NK-92 treated with Interleukin-12 subunit alpha and Interleukin-12 subunit beta, amount 100 ng/mL, for 24 hours (cell line): ENCODE results near the gene EQTN.
"Not testable (repeated sequence)": the region's sequence is repeated elsewhere in the genome, so short reads cannot be mapped to it uniquely, and the experiment has no call there.

Source experiments
- DNase-seq: peaks from one replicate; lab custom pipeline; 2025; lab: John Stamatoyannopoulos, UW

The EQTN gene

DNA sequence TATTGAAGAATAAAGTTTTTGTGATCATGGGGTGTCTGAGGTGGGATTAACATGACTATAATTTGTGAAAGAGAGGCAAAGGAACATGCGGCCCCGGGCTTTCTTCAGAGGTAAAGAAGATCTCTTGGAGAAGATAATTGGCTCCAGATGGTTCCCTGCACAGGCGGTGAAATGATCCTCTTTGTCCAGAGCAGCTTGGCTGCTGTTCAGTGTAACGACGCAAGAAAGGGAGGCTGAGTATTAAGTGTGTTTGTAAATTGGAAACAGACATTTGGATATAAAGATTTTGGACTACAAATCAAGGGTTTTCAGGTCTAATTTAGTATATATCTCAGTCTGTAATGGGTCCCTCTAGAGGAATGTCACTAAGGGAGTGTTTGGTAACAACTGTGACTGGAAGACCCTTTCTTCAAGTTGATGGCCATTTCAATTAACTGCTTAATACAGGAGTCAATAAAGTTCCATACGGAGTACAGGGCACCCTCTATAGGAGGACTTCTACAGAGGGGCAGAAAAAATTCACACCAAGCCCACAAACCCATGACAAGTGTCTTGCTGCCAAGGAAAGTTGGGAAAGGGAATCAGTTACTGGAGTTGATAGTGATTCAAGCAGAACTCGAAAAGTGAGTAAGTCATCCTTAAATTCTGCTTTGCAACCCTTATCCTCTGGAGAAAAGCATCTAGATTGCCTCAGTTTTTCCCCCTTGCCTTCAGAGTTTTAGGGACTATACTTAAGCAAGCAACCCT is 4.1 kb downstream of the EQTN start:
- DNase-seq, result no peak

DNA sequence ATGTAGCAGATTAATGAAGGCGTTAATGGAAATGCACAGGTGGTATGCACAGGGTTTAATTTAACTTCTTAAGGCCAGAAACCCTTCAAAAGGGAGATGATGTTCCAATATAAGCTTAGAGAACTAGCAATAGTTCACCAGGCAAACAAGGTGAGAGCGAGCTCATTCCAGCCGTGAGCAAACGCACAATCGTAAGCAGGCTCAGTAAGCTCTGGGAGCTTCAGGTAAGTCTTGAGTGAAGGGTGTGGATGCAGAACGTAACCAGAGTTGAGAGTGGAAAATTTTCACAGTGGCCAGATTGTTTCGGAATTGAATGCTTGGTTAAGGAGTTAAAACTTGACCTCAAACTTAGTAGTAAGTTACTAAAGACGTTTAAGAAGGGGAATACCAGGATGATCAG is 5.7 kb downstream of the EQTN start:
- DNase-seq, result no peak

DNA sequence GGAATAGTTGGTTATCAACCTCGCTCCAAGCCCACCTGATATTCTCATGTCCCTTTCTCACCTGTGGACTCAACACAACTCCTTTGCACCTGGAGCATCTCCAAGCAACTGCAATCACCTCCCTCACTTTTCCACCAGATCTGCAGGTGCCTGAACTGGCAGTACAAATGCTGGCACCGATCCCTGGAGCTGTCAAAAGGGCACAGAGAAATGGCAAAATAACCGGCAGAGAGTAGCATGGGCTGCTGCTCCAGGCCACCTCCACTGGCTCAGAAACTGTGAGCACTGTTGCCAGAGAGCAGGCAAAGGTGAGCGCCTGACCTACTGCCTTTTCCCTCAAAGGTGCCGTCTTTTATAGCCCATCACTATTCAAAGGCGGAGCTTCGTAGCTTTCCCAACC is 14.7 kb downstream of the EQTN start:
- DNase-seq, result no peak

- DNase-seq, result no peak
Observed at GRCh38 chr9:27280860-27281259, 16.1 kb downstream of the EQTN start.

DNA sequence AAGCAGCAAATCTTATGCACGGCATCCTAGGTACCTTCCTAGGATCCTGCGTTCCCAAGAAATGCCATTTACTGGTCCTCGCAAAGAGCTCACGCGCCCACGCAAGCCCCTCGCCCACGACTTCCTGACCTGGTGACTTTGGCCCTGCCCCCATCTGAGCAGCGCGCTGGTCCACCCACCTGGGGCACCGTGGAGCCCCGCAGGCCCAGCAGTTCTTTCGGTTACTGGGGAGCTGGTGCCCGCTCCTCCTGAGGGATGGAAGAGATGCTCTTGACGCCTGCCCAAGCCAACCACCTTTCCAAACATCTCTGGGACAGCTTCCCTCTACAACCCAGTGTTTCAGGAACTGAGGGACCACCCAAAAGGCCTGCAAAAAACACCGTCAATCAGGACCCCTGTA is 16.7 kb downstream of the EQTN start:
- DNase-seq, result no peak

- no peak for DNase-seq
Observed at GRCh38 chr9:27279611-27280010, 17.3 kb downstream of the EQTN start.

DNA sequence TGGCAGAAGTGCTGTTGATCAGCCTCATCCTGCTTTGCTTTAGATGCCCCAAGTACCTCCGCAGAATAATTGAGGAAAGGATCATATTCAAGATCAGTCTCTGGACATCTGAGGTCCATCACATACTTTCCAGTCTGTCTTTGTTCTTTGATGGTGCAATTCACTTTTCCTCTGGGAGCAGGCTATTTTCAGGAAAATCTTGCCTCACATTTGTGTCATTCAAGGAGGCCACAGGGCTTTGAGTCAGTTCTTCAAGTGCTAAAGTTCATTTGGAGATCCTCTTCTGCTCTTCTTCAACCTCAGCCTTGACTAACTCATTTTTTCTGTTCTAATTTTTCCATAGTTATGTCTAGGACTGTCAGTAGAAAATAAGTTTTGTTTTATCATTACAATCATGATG is 18.6 kb downstream of the EQTN start:
- no peak for DNase-seq

- DNase-seq, result no peak
Observed at GRCh38 chr9:27276193-27277030, 20.5 kb downstream of the EQTN start.

DNA sequence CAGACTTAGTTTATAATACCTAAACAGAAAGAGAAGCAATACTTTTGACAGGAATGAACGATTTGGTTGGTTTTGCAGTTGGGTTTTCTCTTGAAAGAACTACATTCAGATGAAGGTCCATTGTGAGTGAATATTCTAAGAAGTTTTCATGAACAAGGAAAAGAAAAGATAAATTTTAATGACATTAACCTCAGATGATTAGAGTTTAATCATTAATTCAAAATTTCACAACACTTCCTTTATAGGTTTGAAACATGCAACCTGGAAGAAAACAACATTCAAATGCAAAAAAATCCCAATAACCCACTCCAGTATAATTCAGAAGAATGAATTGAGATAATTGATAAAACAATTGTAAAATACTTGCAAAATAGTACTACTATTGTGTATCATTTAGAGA is 23.8 kb downstream of the EQTN start:
- DNase-seq, result no peak

DNA sequence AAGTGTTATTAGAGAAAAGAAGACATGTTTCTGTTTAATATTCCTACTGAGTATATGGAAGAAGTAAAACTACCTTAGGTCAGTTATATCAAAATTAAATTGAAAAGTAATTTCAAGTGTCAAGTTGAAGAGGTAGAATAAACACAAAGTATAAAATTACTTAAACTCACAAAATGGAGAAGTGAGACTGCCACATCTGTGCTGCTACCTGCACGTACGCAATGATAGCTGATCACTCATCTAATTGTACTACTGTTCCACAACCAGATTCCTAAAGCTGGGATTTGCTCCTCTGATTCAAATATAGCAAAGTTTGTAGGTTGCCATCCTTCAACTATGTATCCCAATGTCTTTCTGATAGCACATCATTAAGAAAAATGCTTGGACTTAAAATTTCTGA is 24.8 kb downstream of the EQTN start:
- DNase-seq, result no peak

DNA sequence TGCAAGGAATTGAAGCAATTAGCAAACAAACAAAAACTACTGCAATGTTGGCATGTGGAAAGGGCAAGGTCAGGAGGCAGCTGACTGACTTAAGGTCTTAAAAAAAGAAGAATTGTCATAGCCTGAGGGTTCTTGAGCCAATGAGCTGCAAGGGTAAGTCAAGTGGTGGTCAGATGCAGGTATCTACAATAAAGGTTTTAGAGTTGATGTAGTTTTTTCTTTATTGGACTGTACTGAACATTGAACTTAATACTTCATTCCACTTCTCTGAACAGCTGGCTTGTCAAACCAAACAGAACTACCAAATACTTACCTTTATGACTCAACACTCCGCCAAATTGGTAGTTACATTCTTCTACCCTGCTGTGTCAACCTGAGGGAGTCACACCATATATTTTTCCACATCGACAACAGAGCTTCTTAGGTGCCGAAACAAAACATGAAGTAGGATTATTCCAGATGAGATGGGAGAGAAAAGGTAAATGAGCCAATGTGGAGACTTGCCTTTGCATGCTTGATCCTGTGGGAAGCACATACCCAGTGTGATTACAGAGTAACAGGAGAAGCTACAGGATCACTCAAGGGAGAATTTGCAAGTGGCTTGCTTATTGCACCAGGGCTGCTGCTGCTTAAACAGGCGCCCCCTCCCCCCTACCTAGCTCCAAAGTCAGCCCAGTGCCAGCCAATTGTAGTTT is 35.3 kb downstream of the EQTN start:
- DNase-seq, result no peak

GRCh38 chr9:27260789-27261516 is 36.0 kb downstream of the EQTN start:
- DNase-seq, result no peak

- no peak for DNase-seq
Observed at GRCh38 chr9:27258662-27259061, 38.3 kb downstream of the EQTN start.

DNA sequence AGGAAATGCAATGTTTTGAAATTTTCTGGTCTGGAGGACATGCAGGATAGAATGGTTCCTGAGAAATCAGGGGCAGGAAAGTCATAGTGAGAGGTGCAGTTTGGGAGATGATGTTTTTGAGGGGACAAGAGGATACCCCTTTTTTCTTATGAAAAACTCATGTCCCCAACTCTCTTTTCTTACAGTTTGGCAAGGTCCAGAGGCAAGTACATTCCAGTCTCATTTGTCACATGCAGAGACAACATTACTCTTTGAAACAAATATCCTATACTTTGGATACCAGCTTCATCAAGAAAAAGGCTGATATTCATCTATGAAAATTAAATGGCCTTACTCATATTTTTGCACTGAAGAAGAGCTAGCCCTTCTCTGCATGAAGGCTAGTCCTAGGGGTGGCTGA is 48.2 kb downstream of the EQTN start:
- DNase-seq, result no peak

DNA sequence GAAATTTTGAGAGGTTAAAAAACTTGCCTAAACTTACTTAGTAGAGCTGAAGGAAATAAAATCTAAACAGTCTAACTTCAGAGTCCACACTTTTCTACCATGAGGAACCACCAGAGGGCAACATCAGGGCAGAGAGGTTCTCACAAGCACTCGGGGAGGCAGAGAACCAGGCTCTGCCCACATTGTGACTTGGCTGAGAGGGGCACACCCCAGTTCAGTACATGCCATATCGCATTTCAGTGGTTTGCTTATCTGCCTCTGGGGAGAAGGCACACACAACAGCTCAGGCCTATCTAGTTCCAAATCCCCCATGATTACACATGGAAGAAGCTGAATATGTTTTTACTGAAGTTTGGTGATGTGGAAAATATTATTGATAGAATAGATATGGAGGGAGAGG is 49.2 kb downstream of the EQTN start:
- no peak for DNase-seq

DNA sequence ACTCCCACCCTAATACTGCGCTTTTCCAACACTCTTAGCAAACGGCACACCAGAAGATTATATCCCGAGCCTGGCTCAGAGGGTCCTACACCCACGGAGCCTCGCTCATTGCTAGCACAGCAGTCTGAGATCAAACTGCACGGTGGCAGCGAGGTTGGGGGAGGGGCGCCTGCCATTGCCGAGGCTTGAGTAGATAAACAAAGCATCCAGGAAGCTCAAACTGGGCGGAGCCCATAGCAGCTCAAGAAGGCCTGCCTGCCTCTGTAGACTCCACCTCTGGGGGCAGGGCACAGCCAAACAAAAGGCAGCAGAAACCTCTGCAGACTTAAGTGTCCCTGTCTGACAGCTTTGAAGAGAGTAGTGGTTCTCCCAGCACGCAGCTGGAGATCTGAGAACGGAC is 57.3 kb downstream of the EQTN start:
- not testable (repeated sequence) for DNase-seq
